Ramos (cell line): ENCODE measurements around the gene SAT1.

Experiments used
- in situ Hi-C: fragments of 300-500 bp; cut with MboI; formaldehyde crosslinking; loops from one replicate; pipeline ENCODE4 v1.14.3; 2022; ENCODE audit warnings: low sequenced_read_pairs; ENCODE audit not compliant: unreplicated experiment

SAT1 gene

DNA sequence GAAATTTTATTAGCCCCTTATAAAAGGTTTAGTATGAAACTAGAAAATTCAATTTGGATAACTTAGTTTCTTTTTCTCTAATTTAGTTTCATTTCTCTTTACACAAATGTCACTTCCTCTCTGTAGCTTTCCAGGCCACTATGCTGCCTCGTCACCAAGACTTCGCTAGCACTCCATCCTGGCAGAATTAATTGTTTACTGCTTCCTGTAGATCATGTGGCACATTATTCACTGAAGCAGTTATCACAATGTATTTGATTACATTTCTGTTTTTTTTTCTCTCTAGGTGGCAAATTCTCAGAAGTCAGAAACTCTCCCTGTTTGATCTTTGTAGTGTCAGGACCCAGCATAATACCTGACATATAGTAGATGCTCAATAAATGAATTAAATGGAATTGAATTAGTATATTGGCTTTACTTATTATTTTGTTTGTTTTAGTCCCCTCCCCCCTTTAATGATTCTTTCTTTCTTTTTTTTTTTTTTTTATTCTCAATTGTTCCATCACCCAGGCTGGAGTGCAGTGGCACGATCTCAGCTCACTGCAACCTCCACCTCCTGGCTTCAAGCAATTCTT lies 9.3 kb upstream of the SAT1 start:
- in situ Hi-C loops = no loop called here

DNA sequence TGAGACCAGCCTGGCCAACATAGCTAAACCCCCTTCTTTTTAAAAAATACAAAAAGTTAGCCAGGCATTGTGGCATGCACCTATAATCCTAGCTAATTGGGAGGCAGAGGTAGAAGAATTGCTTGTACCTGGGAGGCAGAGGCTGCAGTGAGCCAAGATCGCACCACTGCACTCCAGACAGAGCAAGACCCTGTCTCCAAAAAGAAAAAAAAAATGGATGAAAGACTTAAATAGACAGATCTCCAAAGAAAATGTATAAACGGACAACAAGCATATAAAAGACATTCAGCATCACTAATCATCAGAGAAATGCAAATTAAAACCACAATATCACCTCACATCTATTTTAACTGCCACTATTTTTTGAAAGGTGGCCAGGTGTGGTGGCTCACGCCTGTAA lies 6.6 kb upstream of the SAT1 start:
- in situ Hi-C loops = no loop called here

DNA sequence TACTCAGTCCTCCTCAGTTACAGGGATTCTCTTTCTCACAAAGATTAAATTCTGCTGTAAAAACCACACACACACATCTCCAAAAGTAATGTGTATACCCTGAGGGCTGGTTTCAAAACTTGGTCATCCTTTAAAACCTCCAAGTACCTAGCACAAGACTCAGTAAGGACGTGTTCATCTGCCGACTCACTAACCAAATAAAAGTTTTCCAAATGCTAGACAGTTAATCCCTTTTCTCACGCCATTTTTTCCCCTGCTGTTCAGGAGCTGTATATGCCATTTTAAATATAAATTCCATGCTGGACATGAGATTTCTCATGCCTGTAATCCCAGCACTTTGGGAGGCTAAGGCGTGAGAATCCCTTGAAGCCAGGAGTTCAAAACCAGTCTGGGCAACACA lies 3.9 kb upstream of the SAT1 start:
- in situ Hi-C loops = no loop called here

DNA sequence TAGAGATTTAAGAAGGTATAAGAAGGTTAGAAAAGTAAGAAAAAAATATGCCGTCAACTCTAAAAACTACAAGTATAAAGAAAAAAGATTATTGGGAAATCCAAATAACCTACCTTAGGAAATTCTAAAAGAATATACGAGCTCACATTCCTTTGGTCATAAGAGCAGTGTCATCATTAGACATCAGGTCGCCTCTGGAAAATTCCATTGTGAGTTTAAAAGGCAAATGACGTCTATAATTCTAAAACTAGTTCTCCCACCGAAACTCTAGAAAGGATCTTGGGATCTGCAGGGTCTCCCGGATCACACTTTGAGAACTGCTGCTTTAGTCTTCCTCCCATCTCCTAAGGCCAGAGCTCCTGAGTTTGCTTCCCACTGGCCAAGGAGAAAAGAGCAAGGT lies 518 bp upstream of the SAT1 start:
- in situ Hi-C loops = no loop called here

DNA sequence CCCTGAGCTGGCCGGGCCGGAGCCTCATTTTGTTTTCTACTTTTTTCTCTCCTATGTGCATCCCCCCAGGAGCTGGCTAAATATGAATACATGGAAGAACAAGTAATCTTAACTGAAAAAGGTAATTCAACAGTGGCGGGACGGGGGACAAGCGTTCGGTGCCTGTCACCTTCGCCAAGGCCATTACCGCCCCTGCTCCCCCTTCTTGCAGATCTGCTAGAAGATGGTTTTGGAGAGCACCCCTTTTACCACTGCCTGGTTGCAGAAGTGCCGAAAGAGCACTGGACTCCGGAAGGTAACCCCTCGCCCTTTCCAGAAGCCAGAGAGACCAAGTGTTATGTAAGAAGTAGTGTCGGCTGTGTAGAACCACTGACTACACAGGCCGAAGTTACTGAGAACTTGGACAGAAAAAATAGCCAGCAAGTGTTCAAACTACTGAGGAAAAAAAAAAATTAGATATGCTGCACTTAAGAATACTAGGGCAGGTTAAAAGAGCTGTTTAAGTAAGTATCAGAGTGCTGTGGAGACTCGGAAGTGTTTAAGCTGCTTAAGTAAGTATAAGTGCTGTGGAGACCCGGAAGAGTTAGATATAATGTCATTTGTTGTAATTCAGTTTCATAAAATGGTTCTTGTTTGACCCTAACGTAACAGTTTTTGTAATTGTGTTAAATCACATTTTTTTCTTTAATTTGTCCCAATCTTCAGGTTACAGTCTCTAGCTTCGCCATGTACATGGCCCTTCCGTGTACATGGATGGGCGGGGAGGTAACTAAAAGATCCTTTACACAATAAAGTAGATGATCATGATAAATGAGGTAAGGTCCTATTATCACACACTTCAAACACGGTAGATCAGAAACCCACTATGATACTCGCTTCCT lies 856 bp downstream of the SAT1 start:
- in situ Hi-C loops = no loop called here

DNA sequence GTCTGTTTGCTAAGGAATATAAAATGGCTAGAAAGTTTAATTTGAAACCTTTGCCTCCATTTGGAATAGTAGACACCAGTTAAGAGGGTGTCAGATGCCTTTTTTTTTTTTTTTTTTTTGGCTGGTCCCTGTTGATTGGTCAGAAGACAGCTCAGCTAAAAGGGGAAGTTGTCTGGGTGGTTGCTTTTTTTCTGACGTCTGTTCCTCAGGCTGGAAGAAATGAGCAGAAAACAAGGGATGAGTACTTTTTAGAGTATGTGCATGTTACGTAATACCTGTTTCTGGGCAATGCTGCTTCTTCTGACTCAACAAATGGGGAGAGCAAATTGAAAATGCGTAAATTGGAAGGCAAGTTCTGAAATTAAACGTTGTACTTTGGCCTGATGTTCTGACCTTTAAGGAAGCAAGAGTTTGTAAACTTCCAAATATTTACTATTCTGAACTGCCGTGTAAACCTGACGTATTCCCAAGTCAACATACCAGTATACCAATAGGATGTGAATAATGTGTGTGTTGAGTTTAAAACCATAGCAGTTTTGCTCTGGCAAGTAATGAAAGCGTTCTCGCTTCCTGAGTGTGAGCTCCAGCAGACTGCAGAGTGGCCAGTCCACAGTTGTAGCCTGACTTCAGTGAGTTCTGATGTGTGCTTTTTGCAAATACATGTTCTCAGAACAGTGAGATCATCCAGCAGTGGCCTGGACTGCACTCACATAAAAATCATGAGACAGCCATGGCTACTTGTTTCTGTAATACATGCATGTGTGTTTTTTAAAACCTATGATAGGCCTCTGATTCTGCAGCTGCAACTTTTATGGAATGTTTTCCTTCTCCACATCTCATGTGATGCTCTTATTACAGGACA lies 1.7 kb downstream of the SAT1 start:
- in situ Hi-C loops = no loop called here

DNA sequence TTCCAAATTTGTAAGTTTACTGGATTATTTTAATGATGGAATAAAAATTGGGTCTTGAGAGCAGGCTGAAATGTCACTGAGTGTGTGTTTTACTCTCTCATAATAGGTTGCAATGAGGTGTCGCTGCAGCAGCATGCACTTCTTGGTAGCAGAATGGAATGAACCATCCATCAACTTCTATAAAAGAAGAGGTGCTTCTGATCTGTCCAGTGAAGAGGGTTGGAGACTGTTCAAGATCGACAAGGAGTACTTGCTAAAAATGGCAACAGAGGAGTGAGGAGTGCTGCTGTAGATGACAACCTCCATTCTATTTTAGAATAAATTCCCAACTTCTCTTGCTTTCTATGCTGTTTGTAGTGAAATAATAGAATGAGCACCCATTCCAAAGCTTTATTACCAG lies 2.6 kb downstream of the SAT1 start:
- in situ Hi-C loops = no loop called here

DNA sequence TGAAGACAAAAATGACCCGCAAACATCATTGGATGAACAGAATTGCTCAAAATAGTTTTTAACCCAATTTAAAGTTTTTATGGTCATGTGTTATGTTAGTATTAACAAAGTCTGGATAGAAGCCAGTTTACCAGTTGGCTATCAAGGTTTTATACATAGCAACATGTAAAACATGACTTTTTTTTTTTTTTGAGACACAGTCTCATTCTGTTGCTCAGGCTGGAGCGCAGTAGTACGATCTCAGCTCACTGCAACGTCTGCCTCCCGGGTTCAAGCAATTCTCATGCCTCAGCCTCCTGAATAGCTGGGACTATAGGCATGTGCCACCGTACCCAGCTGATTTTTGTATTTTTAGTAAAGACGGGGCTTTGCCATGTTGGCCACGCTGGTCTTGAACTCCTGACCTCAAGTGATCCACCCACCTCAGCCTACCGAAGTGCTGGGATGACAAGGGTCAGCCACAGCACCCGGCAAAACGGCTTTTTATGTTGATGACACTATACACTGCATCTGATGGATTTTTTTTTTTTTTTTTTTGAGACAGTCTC lies 3.4 kb downstream of the SAT1 start:
- in situ Hi-C loops = no loop called here

DNA sequence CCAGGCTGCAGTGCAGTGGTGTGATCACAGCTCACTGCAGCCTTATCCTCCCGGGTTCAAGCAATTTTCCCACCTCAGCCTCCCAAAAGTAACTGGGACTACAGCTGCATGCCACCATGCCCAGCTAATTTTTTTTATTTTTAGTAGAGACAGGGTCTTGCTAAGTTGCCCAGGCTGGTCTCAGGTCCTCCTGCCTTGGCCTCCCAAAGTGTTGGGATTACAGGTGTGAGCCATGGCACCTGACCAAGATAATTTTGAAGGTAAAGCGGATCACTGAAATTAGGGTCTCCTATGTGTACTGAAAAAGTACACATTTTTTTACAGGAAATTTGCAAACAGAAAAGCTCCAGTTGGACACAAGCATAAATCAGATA lies 4.8 kb downstream of the SAT1 start:
- in situ Hi-C loops = no loop called here

DNA sequence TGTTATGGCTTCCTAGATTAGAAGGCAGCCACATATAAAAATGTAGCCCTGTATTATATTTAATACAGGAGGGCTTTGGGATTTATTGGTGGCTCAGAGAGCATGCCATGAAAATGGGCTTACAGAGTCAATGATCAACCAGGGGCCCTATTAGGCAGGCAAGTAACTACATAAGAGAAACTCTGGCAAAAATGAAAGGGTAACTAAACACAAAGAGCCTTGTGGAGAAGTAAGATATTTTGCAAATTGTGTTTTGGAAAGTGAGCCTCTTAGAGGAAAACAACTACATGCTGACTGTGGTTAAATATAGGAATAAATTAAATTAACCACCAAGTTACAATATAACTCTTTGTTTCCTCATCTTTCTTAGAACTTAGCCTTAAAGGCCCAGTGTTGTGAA lies 5.5 kb downstream of the SAT1 start:
- in situ Hi-C loops = no loop called here

DNA sequence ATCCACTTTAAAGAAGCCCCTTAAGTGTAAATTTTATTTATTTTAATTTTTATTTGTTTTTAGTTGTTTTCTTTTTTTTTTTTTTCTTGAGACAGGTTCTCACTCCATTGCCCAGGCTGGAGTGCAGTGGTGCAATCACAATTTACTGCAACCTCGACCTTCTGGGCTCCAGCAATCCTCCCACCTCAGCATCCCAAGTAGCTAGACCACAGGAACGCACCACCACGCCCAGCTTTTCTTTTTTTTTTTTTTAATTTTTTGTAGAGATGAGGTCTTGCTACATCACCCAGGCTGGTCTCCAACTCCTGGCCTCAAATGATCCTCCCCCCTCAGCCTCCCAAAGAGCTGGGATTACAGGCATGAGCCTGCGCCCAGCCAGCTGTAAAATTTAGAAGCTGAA lies 6.0 kb downstream of the SAT1 start:
- in situ Hi-C loops = no loop called here

DNA sequence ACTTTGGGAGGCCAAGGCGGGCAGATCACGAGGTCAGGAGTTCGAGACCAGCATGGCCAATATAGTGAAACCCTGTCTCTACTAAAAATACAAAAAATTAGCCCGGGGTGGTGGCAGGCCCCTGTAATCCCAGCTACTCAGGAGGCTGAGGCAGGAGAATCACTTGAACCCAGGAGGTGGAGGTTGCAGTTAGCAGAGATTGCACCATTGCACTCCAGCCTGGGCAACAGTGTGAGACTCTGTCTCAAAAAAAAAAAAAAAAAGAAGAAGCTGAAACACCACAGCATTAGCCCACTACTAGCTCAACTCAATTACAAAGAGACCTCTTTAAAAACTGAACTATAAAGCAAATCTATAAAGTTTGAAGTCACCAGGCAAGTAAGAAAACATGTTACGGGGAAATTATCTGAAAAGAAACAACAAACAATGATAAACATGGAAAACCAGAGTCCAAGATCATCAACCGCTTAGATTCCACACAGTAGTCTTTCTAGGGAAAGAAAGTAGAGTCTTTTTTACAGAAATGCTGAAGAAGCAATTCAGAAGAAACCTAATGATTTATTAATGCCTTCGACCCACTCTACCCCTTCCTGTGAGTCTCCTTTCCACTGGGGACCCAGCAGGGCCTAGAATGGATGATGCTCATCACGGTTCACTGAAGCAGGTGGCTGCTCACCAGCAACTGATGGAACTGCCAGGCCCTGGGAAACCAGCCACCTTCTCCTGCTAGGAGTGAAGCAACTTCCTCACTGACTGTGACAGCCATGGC lies 6.6 kb downstream of the SAT1 start:
- in situ Hi-C loops = no loop called here

DNA sequence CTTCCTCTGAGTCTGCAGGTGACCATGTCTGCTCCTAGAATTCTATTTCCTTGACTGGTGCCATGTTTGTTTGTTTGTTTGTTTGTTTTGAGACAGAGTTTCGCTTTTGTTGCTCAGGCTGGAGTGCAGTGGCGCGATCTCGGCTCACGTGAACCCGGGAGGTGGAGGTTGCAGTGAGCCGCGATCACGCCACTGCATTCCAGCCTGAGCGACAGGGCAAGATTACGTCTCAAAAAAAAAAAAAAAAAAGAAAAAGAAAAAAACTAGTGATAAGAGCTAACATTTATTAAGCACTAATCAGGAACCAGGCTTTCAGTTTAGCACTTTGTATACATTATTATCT lies 7.2 kb downstream of the SAT1 start:
- in situ Hi-C loops = no loop called here

DNA sequence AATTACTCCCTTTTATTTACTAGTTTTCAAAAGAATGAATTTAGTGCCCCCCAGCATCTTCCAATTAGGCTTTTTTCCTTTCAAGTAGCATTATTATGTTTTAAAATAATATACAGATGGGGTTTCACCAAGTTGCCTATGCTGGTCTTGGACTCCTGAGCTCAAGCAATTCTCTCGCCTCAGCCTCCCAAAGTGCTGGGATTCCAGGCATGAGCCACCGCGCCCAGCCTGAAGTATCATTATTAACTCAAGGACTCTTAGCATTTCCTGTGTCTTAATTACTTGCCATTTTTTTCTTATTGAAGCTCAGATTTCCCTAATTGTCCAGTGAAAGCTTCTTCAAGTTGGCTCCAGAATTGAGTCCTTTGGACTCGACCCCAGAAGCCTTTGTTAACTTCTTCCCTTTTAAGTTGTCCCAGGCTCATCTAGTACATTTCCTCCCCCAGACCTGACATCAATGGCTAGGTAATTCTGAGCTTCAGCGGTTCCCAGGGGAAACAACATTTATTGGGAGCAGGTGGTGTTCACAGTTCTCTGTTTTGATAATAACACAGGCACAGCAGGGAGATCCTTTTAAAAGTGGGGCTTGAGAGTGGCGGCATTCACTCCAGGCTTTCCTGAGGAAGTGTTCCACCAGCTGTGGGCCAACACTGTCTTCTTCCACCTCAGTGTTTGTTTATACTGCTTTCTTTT lies 10.0 kb downstream of the SAT1 start:
- in situ Hi-C loops = no loop called here

DNA sequence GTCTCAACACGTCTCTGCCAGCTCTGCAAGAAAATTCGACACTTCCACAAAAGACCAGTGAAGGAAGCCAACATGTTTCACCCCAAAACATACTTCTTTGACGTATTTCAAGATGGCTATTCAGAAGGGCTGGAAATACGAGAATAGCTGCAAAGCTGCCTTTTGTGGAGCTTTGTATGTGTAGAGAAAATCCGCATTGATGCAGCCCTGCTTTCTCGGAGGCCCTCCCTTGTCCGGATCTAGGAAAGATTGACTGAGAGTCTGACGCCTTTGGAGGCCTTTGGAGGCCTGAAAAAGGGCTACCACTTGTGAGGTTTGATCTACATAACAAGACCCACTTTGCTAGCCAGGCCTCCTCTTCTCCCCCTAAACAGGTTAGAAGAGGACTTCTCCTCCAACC lies 12.2 kb downstream of the SAT1 start:
- in situ Hi-C loops = no loop called here

DNA sequence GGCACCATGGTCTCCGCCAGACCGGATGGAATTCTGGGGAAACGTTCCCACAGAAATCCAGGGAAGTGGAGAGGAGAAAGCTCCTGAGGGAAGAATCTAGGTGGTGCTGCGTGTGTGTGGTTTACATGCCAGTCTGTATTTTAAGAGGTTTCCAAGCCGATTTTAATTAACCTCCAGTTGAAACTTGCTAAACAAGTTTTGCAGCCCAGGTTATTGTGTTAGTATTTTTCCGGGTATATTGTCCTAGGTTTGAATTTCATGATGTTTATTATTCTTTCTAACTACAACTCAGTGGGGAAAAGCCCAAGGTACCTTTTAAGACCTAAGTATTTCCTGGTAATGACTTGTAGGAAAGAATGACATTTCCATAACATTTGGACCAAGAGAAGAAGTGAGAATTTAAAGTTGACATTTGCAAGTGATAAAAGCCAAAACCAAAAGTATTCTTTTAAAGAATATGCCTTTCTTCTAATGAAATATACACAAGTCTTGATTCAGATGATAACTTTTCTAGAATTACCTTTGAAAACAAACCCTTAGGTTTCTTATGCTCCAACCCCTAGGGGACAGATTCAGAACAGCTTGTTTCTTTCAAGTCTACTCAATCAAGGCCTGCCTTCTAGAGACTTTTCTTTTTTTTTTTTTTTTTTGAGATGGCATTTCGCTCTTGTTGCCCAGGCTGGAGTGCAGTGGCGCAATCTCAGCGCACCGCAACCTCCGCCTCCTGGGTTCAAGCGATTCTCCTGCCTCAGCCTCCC lies 14.6 kb downstream of the SAT1 start:
- in situ Hi-C loops = no loop called here

DNA sequence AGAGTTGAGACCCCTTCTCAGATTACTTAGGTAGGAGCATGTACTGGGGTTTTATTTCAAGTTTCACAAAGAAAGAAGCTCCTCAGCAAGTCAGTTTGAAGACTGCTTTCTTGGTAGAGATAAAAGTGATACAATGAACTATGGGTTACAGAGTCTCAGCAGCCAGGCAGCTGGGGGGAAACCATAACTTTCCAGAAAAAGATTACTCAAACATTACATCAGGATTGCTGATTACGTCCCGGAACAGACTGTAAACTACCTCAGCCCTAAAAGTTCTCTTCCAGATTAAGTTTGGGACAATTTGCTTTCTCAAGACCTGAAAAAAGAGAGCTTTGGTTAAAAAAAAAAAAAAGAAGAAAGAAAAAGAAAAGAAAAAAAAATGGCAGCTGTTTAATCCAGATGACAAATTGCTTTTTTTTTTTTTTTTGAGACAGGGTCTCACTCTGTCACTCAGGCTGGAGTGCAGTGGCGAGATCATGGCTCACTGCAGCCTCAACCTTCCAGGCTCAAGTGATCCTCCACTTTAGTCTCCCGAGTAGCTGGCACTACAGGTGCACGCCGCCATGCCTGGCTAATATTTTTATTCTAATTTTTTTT lies 16.6 kb downstream of the SAT1 start:
- in situ Hi-C loops = no loop called here

DNA sequence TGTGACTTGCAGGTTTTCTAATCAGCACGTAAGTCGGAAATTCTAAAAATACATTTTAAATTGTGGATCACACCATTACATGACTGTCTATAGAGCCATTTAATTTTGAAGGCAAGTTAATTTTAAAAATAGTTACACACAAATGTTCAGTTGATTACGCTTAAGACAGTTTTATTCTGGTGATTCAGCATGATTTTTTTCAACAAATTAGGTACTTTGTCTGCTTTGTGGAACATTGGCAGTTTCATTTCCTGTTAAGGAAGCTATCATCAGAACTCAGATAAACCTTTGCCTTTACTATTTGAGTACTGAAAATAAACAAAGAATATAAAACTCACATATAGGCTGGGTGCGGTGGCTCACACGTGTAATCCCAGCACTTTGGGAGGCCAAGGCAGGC lies 19.5 kb downstream of the SAT1 start:
- in situ Hi-C loops = no loop called here

DNA sequence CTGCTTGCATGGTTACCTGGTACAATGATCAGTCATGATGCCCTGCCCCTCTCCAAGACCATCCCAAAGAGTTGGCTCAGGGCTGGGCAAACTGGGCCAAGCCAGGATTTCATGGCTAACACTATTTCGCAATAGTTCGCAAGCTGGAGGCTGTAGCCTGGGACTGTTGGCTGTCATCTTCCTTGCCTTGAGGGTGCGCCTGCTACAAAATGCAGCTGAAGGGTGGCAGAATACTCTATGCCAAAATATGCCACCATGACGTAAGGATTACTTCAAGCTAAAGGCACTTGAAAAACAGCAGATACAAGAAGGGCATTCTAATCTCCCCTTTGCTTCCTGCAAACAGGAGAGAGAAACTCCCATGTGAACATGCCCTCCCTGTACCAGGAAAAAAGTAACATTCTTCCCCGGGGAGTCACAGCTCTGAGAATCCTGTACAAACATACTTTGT lies 21.0 kb downstream of the SAT1 start:
- in situ Hi-C loops = no loop called here
